MG63 (cell line): ENCODE data around the gene LSM4. TPM values are rescaled to one million over a fixed set of nuclear protein-coding genes. Genes with fewer than 3 reads are reported as not detected.
"Not testable (repeated sequence)": the region's sequence is repeated elsewhere in the genome, so short reads cannot be mapped to it uniquely, and the experiment has no call there.

ENCODE experiments used
- DNase-seq: peaks from one replicate; pipeline ENCODE4 v3.0.0-alpha.2; 2020
- H3K27me3 ChIP-seq: fragments of 250-450 bp; sonication (Bioruptor Pico); 2 replicates; pipeline ENCODE4 v1.5.1; 2020; ENCODE audit warnings: mild to moderate bottlenecking, moderate library complexity
- H3K36me3 ChIP-seq: fragments of 250-450 bp; sonication (Bioruptor Pico); 2 replicates; pipeline ENCODE4 v1.5.1; 2020; ENCODE audit warnings: mild to moderate bottlenecking, moderate library complexity
- H3K4me3 ChIP-seq: fragments of 250-450 bp; sonication (Bioruptor Pico); 2 replicates; pipeline ENCODE4 v1.5.1; 2020; ENCODE audit warnings: mild to moderate bottlenecking, moderate library complexity
- H3K9me3 ChIP-seq: fragments of 250-450 bp; sonication (Bioruptor Pico); 2 replicates; pipeline ENCODE4 v1.5.1; 2020; ENCODE audit warnings: mild to moderate bottlenecking, moderate library complexity
- total RNA-seq: library from RNA; depleted of rRNA; stranded (reverse); fragments of >200 nt; shearing (Covaris generic); gene quantifications from 2 replicates; pipeline ENCODE4 v1.2.3, GENCODE V29; 2014; ENCODE audit warnings: low replicate concordance; rRNA removed

The LSM4 gene
- 335 and 636 TPM in 2 replicates for total RNA-seq

- peaks cover 33% of the 10 kb centered on the region for H3K36me3 ChIP-seq
- peak; percentile 98 for DNase-seq
- H3K27me3 ChIP-seq, result no peaks in the 10 kb centered on the region
- H3K9me3 ChIP-seq, result no peaks in the 10 kb centered on the region
- H3K4me3 ChIP-seq, result peak within 1 kb of the TSS; percentile 75
Observed at GRCh38 chr19:18322759-18323460, at the start of gene LSM4. TSS of gene LSM4 (minus strand) at chr19:18323076. CDS start at chr19:18323020, 56 bp downstream.

DNA sequence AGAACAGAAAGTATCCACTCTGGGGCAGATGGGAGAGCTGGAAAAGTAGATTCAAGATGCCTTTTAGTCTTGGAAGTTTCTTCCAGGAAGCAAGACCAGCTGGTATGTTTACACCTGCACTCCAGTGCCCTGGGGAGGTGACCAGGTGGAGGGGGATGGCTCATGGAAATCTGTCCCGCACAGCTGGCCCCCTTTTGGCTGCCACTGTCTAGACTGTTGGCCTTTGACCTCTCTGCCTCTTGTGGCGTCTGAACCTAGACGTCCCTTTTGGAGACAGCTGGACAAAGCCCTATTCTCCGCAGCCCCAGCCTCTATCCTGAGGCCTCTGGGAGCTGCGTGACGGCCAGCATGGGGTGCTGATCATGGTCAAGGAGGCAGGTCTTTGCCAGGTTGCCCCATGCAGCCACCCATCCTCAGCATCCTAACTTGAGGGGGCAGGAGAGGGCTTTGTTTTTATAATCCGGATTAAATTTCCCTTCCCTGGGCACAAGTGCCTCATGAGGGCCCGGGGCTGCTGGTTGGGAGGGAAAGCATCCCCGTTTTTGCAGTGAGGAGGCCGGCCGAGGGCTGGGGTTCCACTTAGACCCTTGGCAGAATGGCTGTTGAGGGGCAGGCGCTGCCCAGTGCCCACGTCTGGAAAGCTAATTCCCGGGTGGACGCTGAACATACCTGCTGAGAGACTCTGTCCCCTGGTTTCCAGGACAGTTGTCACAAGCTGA is 45.8 kb upstream of the LSM4 start:
- no peaks in the 10 kb centered on the region for H3K27me3 ChIP-seq
- H3K36me3 ChIP-seq, result peaks cover under 1% of the 10 kb centered on the region; the same call in 1 of the 2 replicates
- DNase-seq, result no peak
- H3K9me3 ChIP-seq, result no peaks in the 10 kb centered on the region
- H3K4me3 ChIP-seq, result no peak overlapping the region

DNA sequence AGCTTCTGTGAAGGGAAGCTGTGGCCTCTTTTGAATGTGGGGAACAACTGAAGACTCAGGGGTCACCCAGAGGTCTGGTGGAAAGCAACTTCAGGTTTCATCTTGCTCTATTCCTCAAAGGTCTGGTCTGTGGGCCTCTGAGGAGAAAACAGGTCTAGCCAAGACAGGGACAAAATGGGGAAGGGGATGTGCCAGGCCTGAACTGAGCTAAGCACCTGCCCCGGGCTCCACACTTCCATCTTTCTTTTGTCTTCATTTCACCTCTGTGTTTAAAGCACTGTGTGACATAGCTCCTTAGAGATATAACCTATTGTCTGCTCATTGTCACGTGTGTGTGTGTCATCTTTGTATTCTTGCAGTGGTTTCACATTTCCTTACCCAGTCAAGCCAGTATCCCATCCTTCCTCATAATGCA is 43.2 kb upstream of the LSM4 start:
- Histone ChIP-seq H3K9me3 (no peaks in the 10 kb centered on the region), H3K4me3 (no peak overlapping the region), H3K36me3 (peaks cover 3% of the 10 kb centered on the region; the same call in 1 of the 2 replicates), H3K27me3 (no peaks in the 10 kb centered on the region)
- DNase-seq, result no peak

DNA sequence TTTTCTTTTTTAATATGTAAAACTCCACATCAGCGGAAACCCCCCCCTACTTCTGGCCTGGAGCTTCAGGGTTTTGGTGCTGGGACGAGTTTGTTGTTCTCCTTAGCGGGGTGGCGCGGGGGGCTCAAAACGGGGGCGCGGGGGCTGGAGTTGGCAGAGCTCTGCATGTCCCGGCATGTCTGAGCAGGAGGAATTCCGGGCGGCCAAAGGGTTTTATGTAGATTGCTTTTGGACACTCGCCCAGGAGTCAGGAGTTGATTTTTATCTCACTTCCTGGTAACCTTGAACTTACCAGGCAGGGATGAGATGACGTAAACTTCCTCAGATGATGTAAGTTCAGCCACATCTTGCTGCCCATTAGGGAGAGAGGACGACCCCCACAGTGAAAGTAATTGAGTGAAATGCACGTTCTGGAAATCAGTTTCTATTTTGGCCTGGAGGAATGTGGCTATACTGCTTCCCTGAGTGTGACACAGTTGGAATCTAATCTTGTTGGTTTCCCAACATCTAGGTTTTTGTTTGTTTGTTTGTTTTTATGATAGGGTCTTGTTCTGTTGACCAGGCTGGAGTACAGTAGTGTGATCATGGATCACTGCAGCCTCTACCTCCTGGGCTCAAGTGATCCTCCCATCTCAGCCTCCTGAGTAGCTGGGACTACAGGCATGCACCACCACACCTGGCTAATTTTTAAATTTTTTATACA is 42.1 kb upstream of the LSM4 start:
- H3K36me3 ChIP-seq, result peaks cover 3% of the 10 kb centered on the region; the same call in 1 of the 2 replicates
- DNase-seq, result peak; percentile 79
- no peaks in the 10 kb centered on the region for H3K27me3 ChIP-seq

DNA sequence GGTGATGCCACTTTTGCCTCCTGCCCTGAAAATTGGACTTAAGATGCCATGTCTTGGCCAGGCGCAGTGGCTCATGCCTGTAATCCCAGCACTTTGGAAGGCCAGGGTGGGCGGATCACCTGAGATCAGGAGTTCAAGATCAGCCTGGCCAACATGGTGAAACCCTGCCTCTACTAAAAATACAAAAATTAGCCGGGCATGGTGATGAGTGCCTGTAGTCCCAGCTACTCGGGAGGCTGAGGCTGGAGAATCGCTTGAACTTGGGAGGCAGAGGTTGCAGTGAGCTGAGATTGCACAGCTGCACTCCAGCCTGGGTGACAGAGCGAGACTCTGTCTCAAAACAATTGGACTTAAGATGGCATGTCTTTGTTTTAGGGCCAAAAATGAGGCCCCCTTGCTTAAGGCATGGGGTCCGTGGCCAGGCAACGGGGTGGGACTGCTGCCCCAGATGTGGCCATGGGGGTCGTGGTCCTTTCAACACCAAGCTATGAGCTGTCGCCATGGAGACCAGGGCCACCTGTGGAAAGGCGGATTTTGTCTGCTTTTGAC is 41.5 kb upstream of the LSM4 start:
- H3K9me3 ChIP-seq, H3K27me3 ChIP-seq, H3K4me3 ChIP-seq, DNase-seq, H3K36me3 ChIP-seq: not testable (repeated sequence)

More for the DNA sequence above, 42.1 kb upstream of the LSM4 start:
- Histone ChIP-seq H3K4me3 (no peak overlapping the region), H3K9me3 (no peaks in the 10 kb centered on the region)

DNA sequence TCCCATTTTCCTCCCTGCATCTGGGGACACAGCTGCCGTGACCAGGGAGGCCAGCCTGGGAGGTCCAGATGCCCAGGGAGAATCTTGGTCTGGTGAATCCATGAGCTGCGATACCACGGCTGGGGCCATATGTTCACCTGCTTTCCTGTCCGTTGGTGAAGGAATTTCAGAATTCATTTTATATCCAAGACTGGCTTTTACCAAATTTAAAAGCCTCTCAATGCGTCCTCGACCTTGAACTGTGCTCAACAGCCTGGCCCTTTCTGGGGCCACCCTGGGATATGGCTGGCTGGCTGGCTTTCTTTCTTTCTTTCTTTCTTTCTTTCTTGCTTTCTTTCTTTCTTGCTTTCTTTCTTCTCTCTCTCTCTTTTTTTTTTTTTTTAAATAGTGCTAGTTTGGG is 40.9 kb upstream of the LSM4 start:
- Histone ChIP-seq H3K9me3 (no peaks in the 10 kb centered on the region), H3K4me3 (no peak overlapping the region), H3K36me3 (peaks cover 3% of the 10 kb centered on the region; the same call in 1 of the 2 replicates), H3K27me3 (no peaks in the 10 kb centered on the region)
- DNase-seq, result no peak

GRCh38 chr19:18362934-18363542 is 40.2 kb upstream of the LSM4 start:
- Histone ChIP-seq H3K27me3 (no peaks in the 10 kb centered on the region), H3K36me3 (peaks cover 3% of the 10 kb centered on the region; the same call in 1 of the 2 replicates), H3K4me3 (no peak overlapping the region), H3K9me3 (no peaks in the 10 kb centered on the region)
- DNase-seq, result no peak

DNA sequence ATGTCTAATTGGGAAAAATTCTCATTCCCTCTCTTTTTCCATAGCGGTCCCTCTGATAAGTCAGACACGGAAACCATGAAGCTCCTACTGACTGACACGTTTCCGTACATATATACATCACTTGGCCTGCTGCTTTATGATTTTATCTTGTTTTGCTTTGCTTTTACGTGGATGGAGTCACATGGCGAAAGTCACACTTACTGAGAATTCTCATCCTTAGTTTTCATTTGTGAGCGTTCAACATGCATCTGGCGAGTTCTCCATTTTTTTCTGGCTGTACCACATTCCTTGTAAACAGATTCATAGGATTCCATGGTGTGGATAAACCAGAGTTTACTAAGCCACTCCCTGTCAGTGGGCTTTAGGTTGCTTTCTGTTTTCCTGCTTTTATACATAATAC is 38.8 kb upstream of the LSM4 start:
- no peak for DNase-seq
- H3K4me3 ChIP-seq, result no peak overlapping the region
- H3K36me3 ChIP-seq, result peaks cover 8% of the 10 kb centered on the region
- peaks cover 5% of the 10 kb centered on the region for H3K9me3 ChIP-seq
- H3K27me3 ChIP-seq, result no peaks in the 10 kb centered on the region

- Histone ChIP-seq H3K27me3 (no peaks in the 10 kb centered on the region), H3K36me3 (peaks cover 15% of the 10 kb centered on the region), H3K9me3 (peaks cover 7% of the 10 kb centered on the region)
Observed at GRCh38 chr19:18357041-18357440, 34.2 kb upstream of the LSM4 start.

DNA sequence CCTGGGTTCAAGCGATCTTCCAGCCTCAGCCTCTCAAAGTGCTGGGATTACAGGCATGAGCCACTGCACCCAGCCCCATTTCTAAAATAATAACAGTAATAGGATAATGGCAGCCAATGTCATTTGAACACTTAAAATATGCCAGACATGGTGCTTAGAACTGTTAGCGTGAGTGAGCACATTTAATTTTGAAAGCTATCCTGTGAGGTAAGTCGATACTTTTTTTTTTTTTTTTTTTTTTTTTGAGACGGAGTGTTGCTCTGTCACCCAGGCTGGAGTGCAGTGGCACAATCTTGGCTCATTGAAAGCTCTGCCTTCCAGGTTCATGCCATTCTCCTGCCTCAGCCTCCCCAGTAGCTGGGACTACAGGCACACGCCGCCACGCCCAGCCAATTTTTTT is 31.9 kb upstream of the LSM4 start:
- H3K36me3 ChIP-seq, result peaks cover 15% of the 10 kb centered on the region
- H3K4me3 ChIP-seq, H3K9me3 ChIP-seq, DNase-seq, H3K27me3 ChIP-seq: not testable (repeated sequence)

More at GRCh38 chr19:18357041-18357440, 34.2 kb upstream of the LSM4 start:
- no peak overlapping the region for H3K4me3 ChIP-seq
- no peak for DNase-seq

- H3K9me3 ChIP-seq, result peaks cover 7% of the 10 kb centered on the region
- DNase-seq, result no peak
- peaks cover 15% of the 10 kb centered on the region for H3K36me3 ChIP-seq
- no peak overlapping the region for H3K4me3 ChIP-seq
- no peaks in the 10 kb centered on the region for H3K27me3 ChIP-seq
Observed at GRCh38 chr19:18353378-18354005, 30.6 kb upstream of the LSM4 start.

GRCh38 chr19:18351544-18351943 is 28.7 kb upstream of the LSM4 start:
- no peaks in the 10 kb centered on the region for H3K27me3 ChIP-seq
- no peak overlapping the region for H3K4me3 ChIP-seq
- H3K36me3 ChIP-seq, result peaks cover 9% of the 10 kb centered on the region
- H3K9me3 ChIP-seq, result peaks cover under 1% of the 10 kb centered on the region; the same call in 1 of the 2 replicates
- DNase-seq, result no peak

GRCh38 chr19:18350490-18350889 is 27.6 kb upstream of the LSM4 start:
- H3K4me3 ChIP-seq, result no peak overlapping the region
- no peaks in the 10 kb centered on the region for H3K9me3 ChIP-seq
- DNase-seq, result no peak
- no peaks in the 10 kb centered on the region for H3K36me3 ChIP-seq
- no peaks in the 10 kb centered on the region for H3K27me3 ChIP-seq

GRCh38 chr19:18349524-18350128 is 26.8 kb upstream of the LSM4 start:
- DNase-seq, result peak; percentile 53
- Histone ChIP-seq H3K27me3 (no peaks in the 10 kb centered on the region), H3K4me3 (no peak overlapping the region), H3K9me3 (no peaks in the 10 kb centered on the region), H3K36me3 (no peaks in the 10 kb centered on the region)

DNA sequence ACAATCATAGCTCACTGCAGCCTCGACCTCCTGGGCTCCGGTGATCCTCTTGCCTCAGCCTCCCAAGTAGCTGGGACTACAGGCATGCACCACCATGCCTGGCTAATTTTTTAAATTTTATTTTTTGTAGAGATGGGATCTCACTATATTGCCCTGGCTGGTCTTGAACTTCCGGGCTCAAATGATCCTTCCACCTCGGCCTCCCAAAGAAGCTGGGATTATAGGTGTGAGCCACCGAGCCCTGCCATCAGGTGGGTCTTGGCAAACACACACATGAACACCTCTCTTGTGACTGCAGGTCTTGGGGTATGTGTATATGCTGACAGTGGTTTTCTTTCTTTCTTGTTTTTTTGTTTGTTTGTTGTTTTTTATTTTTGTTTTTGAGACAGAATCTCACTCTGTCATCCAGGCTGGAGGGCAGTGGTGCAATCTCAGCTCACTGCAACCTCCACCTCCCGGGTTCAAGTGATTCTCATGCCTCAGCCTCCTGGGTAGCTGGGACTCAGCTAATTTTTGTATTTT is 26.0 kb upstream of the LSM4 start:
- H3K27me3 ChIP-seq, H3K9me3 ChIP-seq, DNase-seq, H3K36me3 ChIP-seq, H3K4me3 ChIP-seq: not testable (repeated sequence)
